Endothelial cell of umbilical vein (primary cell): Measurements from ENCODE around the gene CPT1A. TPM values are rescaled to one million over a fixed set of nuclear protein-coding genes. Genes with fewer than 3 reads are reported as not detected.

ENCODE experiments used
- BruUV-seq: library from RNA; stranded (reverse); fragments of 400-500 nt; replicated peaks from 2 replicates; lab custom pipeline; 2021; lab: Mats Ljungman, UMichigan
- CTCF ChIA-PET: fragments of 300-600, 350-600 bp; sonication (Branson Sonifier 250); formaldehyde crosslinking; loops from one replicate; lab custom pipeline; 2021; ENCODE audit warnings: antibody characterized with exemption, inconsistent platforms; lab: Charles Lee
- POLR2A ChIA-PET: fragments of 300-600, 350-600 bp; sonication (Branson Sonifier 250); formaldehyde crosslinking; loops from one replicate; lab custom pipeline; 2021; ENCODE audit warnings: antibody characterized with exemption, inconsistent platforms; lab: Charles Lee
- DNase-seq: peaks from one replicate; pipeline ENCODE4 v3.0.0-alpha.2; 2011; ENCODE audit warnings: low read depth, low spot score
- FAIRE-seq: peaks from 2 replicates; lab custom pipeline; 2011; peaks lifted over from hg19 to GRCh38; lab: Jason Lieb, UNC
- H2AFZ ChIP-seq: 2 replicates; pipeline ENCODE4 v1.6.0; 2012; ENCODE audit warnings: low read depth, low read length, control low read depth, inconsistent platforms
- H3K27ac ChIP-seq: 2 replicates; pipeline ENCODE4 v1.5.1; 2011; ENCODE audit warnings: low read depth, mild to moderate bottlenecking, control low read depth, low read length, moderate library complexity; ENCODE audit not compliant: insufficient read depth
- H3K27me3 ChIP-seq, 2 experiments: 2 replicates each; pipeline versions ENCODE4 v1.6.0 to v1.6.1; 2011; ENCODE audit warnings: low read length in 2 of 2, mixed read lengths in 1 of 2; ENCODE audit not compliant: control insufficient read depth in 2 of 2, insufficient read depth in 2 of 2
- H3K36me3 ChIP-seq, 2 experiments: 2 replicates in 1 of 2; 3 replicates in 1 of 2; pipeline ENCODE4 v1.5.1; 2011; ENCODE audit warnings: low read length in 2 of 2, mild to moderate bottlenecking in 1 of 2, moderate library complexity in 1 of 2; ENCODE audit not compliant: control insufficient read depth in 2 of 2, insufficient read depth in 2 of 2; ENCODE audit errors: extremely low read depth in 1 of 2
- H3K4me1 ChIP-seq: 3 replicates; pipeline ENCODE4 v1.5.1; 2011; ENCODE audit warnings: mild to moderate bottlenecking, low read length; ENCODE audit not compliant: control insufficient read depth, insufficient read depth; ENCODE audit errors: extremely low read depth
- H3K4me2 ChIP-seq: 2 replicates; pipeline ENCODE4 v1.6.1; 2011; ENCODE audit warnings: low read length, control low read depth, mixed read lengths; ENCODE audit not compliant: insufficient read depth
- H3K4me3 ChIP-seq, 3 experiments: fragments of 200-600 bp in 1 of 3; sonication (generic), shearing (Covaris generic) in 1 of 3; replicated peaks in 1 of 3; 2 replicates each; pipeline ENCODE4 v1.5.1; 2011 to 2016; ENCODE audit warnings: control low read depth in 3 of 3, low read length in 3 of 3, mild to moderate bottlenecking in 2 of 3, inconsistent platforms in 1 of 3, low read depth in 1 of 3, moderate library complexity in 1 of 3; ENCODE audit not compliant: insufficient read depth in 1 of 3
- H3K79me2 ChIP-seq: 2 replicates; pipeline ENCODE4 v1.6.0; 2012; ENCODE audit warnings: low read length, inconsistent platforms; ENCODE audit not compliant: control insufficient read depth, insufficient read depth
- H3K9ac ChIP-seq: replicated peaks from 2 replicates; pipeline ENCODE3; 2011; ENCODE audit warnings: low read length, control low read depth; ENCODE audit not compliant: insufficient read depth; ENCODE audit errors: extremely low read depth
- H3K9me1 ChIP-seq: replicated peaks from 3 replicates; pipeline ENCODE4 v1.6.0; 2011; ENCODE audit warnings: mild to moderate bottlenecking, low read length; ENCODE audit not compliant: control insufficient read depth, insufficient read depth; ENCODE audit errors: extremely low read depth
- H3K9me3 ChIP-seq: replicated peaks from 2 replicates; pipeline ENCODE4 v1.5.1; 2012; ENCODE audit warnings: low read length, inconsistent platforms; ENCODE audit not compliant: control insufficient read depth, insufficient read depth
- H4K20me1 ChIP-seq: replicated peaks from 2 replicates; pipeline ENCODE3; 2011; ENCODE audit warnings: mild to moderate bottlenecking, low read length; ENCODE audit not compliant: control insufficient read depth, insufficient read depth; ENCODE audit errors: extremely low read depth
- CTCF ChIP-seq, 2 donors: IDR thresholded peaks; 1 replicate in 1 of 2; 2 replicates in 1 of 2; pipeline ENCODE4 v1.5.1; 2011; ENCODE audit warnings: low read length in 2 of 2, mild to moderate bottlenecking in 2 of 2, moderate library complexity in 2 of 2, control low read depth in 1 of 2, inconsistent platforms in 1 of 2, low read depth in 1 of 2; ENCODE audit not compliant: insufficient read depth in 1 of 2; ENCODE audit errors: extremely low read depth in 1 of 2
- EZH2 ChIP-seq: IDR thresholded peaks from 2 replicates; pipeline ENCODE4 v1.6.1; 2012; ENCODE audit warnings: borderline replicate concordance, low read depth, mild to moderate bottlenecking, moderate library complexity, low read length, inconsistent platforms; ENCODE audit not compliant: severe bottlenecking
- FOS ChIP-seq: IDR thresholded peaks from 2 replicates; pipeline ENCODE4 v1.6.1; 2011; ENCODE audit warnings: mild to moderate bottlenecking, low read length, moderate library complexity, borderline replicate concordance; ENCODE audit not compliant: insufficient read depth
- GATA2 ChIP-seq: IDR thresholded peaks from 2 replicates; pipeline ENCODE4 v1.7.0; 2011; ENCODE audit warnings: low read depth, mild to moderate bottlenecking, moderate library complexity, mixed read lengths, low read length; ENCODE audit not compliant: insufficient read length, insufficient read depth
- JUN ChIP-seq: IDR thresholded peaks from 2 replicates; pipeline ENCODE4 v1.6.1; 2011; ENCODE audit warnings: borderline replicate concordance, low read depth; ENCODE audit not compliant: insufficient read length, insufficient read depth
- MYC ChIP-seq: IDR thresholded peaks from one replicate; pipeline ENCODE4 v1.6.1; 2011; ENCODE audit warnings: mild to moderate bottlenecking, low read depth, low read length
- POLR2A ChIP-seq: IDR thresholded peaks from 2 replicates; pipeline ENCODE4 v1.6.1; 2012; ENCODE audit warnings: low read depth, mild to moderate bottlenecking, control low read depth, low read length
- POLR2AphosphoS5 ChIP-seq: IDR thresholded peaks from 2 replicates; pipeline ENCODE4 v1.6.1; 2012; ENCODE audit warnings: low read depth, mild to moderate bottlenecking, control low read depth, low read length, moderate library complexity; ENCODE audit not compliant: insufficient read depth
- dilution Hi-C: fragments of 300-500 bp; cut with MboI; formaldehyde crosslinking; loops from one replicate; pipeline ENCODE4 v1.15.0; 2019; ENCODE audit warnings: low sequenced_read_pairs; ENCODE audit not compliant: extremely low pct_ligation_motif_present
- intact Hi-C: fragments of 100-400 bp; cut with micrococcal nuclease; formaldehyde crosslinking; loops from one replicate; pipeline ENCODE4 v1.10.0; 2022
- polyA plus RNA-seq, 4 experiments: library from polyadenylated mRNA; depleted of rRNA in 3 of 4; stranded (reverse) in 3 of 4; unstranded in 1 of 4; fragments of >200 nt; gene quantifications; 2 replicates each; pipeline versions ENCODE4 v1.2.1 to v1.2.3, GENCODE V29; 2011 to 2012; ENCODE audit warnings: missing spikeins in 1 of 4
- total RNA-seq: library from RNA; stranded (reverse); gene quantifications from 2 replicates; pipeline ENCODE4 v1.2.3, GENCODE V29; 2021
- TF ChIP-seq, protein P1 (sequence below): IDR thresholded peaks from 2 replicates; pipeline ENCODE4 v1.6.1; 2011; ENCODE audit not compliant: insufficient read depth, insufficient read length

CPT1A gene
- total and polyA plus RNA-seq, 2 donors (not counting 3 experiments of a cell fraction or from before 2014, with no cell fraction given), result 26.3 to 62.1 TPM

- Histone ChIP-seq H3K79me2 (peaks cover 2% of the 10 kb centered on the region), H3K27ac (no peak overlapping the region)
- dilution Hi-C loops, result no loop called here
Measured at GRCh38 chr11:68827733-68828132, 14.0 kb downstream of the CPT1A start.

More at GRCh38 chr11:68827733-68828132, 14.0 kb downstream of the CPT1A start:
- Histone ChIP-seq H3K9me3 (no peaks in the 10 kb centered on the region), H3K9me1 (no peaks in the 10 kb centered on the region), H4K20me1 (no peaks in the 10 kb centered on the region), H2AFZ (no peak overlapping the region), H3K9ac (no peak overlapping the region), H3K36me3 (peaks cover 0 to 5% of the 10 kb centered on the region in 2 experiments), H3K4me1 (no peaks in the 10 kb centered on the region), H3K4me2 (no peak overlapping the region), H3K27me3 (no peaks in the 10 kb centered on the region), H3K4me3 (no peak overlapping the region)
- DNase-seq (no peak), FAIRE-seq (no peak)
- BruUV-seq, result no TSS peak
- TF ChIP-seq POLR2A (no peak), CTCF (IDR thresholded peaks at IDR 0.05; ENCODE audit: extremely low read depth in 1 of 2, insufficient read depth in 1 of 2, low read depth in 1 of 2, low read length in 2 of 2) (no peak), GATA2 (no peak), MYC (no peak), JUN (no peak), EZH2 (no peak), FOS (no peak), POLR2AphosphoS5 (no peak)
- TF ChIP-seq, protein P1, sequence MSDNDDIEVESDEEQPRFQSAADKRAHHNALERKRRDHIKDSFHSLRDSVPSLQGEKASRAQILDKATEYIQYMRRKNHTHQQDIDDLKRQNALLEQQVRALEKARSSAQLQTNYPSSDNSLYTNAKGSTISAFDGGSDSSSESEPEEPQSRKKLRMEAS, result no peak
- ChIA-PET CTCF (no interaction called here), POLR2A (no interaction called here)
- intact Hi-C loops, result loop anchor here (5.0 kb wide), 2 partner anchors 40 to 125 kb away; no protein-coding TSS in a partner anchor
